Measurements from ENCODE around the gene ZNF835.

GRCh38 chr19:56681702-56682101 lies 10.1 kb upstream of the ZNF835 start:
- TF ChIP-seq CTCF (IDR thresholded peaks at IDR 0.05) (no peak), POLR2A (IDR thresholded peaks at IDR 0.05) (no peak)

All from esophagus squamous epithelium (tissue), 4 donors.